ENCODE measurements around the gene USP2. TPM values are rescaled to one million over a fixed set of nuclear protein-coding genes. Genes with fewer than 3 reads are reported as not detected.

Gene USP2
- total RNA-seq, 1 experiment from 2014 or later = 14.4 TPM

GRCh38 chr11:119319136-119319699, 62.3 kb downstream of the USP2 start:
- ChIA-PET CTCF (interaction anchor here (2.1 to 2.5 kb wide), 3 partner anchors 21 to 62 kb away, joined by 4 to 14 read pairs (median 7); partner anchors contain the start of genes C1QTNF5 and USP2), POLR2A (interaction anchor here (0.7 kb wide), 1 partner anchor 26 kb away, joined by 3 read pairs; no protein-coding TSS in a partner anchor)
- Mint-ChIP-seq H3K27ac (ENCODE audit: unreplicated experiment) (no peak overlapping the region), H3K4me1 (ENCODE audit: low read depth, unreplicated experiment) (no peaks in the 10 kb centered on the region), H3K36me3 (ENCODE audit: insufficient read depth, unreplicated experiment) (peaks cover 5% of the 10 kb centered on the region), H3K4me3 (ENCODE audit: unreplicated experiment) (no peak overlapping the region), H3K9me3 (ENCODE audit: unreplicated experiment) (no peaks in the 10 kb centered on the region), H3K27me3 (ENCODE audit: insufficient read depth, unreplicated experiment) (peaks cover 4% of the 10 kb centered on the region)
- Histone ChIP-seq H3K36me3 (ENCODE audit: control insufficient read depth, insufficient read depth, low read length) (no peaks in the 10 kb centered on the region), H3K9me3 (no peaks in the 10 kb centered on the region), H3K27me3 (replicated peaks; ENCODE audit: control insufficient read depth, insufficient read depth, low read length) (peaks cover 7% of the 10 kb centered on the region), H3K4me1 (peaks cover 38% of the 10 kb centered on the region), H3K4me3 (ENCODE audit: low read depth, low read length) (no peak overlapping the region)
- intact Hi-C loops (cut with micrococcal nuclease; ENCODE audit: unreplicated experiment) = loop anchor here (10.0 kb wide), 1 partner anchor 114 kb away; the partner anchor contains the start of gene CBL
- DNase-seq = no peak
- TF ChIP-seq, protein P1, sequence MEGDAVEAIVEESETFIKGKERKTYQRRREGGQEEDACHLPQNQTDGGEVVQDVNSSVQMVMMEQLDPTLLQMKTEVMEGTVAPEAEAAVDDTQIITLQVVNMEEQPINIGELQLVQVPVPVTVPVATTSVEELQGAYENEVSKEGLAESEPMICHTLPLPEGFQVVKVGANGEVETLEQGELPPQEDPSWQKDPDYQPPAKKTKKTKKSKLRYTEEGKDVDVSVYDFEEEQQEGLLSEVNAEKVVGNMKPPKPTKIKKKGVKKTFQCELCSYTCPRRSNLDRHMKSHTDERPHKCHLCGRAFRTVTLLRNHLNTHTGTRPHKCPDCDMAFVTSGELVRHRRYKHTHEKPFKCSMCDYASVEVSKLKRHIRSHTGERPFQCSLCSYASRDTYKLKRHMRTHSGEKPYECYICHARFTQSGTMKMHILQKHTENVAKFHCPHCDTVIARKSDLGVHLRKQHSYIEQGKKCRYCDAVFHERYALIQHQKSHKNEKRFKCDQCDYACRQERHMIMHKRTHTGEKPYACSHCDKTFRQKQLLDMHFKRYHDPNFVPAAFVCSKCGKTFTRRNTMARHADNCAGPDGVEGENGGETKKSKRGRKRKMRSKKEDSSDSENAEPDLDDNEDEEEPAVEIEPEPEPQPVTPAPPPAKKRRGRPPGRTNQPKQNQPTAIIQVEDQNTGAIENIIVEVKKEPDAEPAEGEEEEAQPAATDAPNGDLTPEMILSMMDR (IDR thresholded peaks at IDR 0.05; ENCODE audit: insufficient read depth in 1 of 2, low read depth in 1 of 2, low read length in 1 of 2, severe bottlenecking in 1 of 2, unreplicated experiment in 1 of 2) = no peak
- BruUV-seq (replicated peaks) = no TSS peak

DNA sequence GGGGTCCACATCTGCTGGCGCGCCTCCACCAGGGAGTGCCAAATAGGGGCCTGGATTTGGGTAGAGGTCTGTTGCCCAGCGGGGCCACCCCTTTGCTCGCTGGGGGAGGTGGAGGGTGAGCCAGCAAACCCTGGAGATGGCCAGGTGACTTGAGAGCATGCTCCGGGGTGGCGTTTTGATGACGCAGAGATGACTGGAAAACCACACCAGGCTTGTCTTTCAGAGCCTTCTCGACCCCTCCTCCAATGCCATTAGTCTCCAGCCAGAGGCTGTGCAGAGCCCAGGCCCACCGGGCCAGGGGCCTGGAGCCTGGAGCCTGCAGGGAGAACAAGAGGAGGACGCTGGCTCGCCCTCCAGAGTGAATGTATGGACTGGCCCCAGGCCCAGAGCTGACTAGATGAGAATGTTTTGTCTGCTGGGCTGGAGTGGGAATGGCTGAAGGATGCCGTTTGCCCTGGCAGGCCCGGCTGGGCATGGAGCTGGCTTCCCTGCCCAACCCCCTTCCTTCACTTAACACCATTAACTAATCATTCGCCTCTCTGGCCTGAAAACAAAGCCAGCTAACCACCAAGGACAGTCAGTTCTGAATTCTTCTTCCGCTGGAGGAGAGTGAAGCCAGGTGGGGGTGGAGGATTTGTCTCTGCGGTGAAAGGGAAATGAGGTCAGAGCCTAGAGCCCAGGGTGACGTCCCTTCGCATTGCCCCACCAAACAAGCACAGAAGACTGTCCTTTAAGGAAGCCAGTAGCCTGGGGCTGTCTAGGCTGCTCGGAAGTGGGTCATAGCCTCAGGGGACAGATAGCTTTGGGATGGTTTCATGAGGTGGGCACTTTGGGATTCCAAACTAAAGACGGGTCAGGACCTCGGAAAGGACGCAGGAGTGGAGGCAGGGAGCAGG, 63.0 kb downstream of the USP2 start:
- peaks cover 38% of the 10 kb centered on the region for H3K4me1 ChIP-seq
- no peak overlapping the region for H3K4me3 ChIP-seq (ENCODE audit: low read depth, low read length)
- BruUV-seq (replicated peaks) = no TSS peak
- Mint-ChIP-seq H3K4me1 (ENCODE audit: low read depth, unreplicated experiment) (no peaks in the 10 kb centered on the region), H3K4me3 (ENCODE audit: unreplicated experiment) (no peak overlapping the region), H3K27me3 (ENCODE audit: insufficient read depth, unreplicated experiment) (peaks cover 5% of the 10 kb centered on the region), H3K36me3 (ENCODE audit: insufficient read depth, unreplicated experiment) (peaks cover 5% of the 10 kb centered on the region), H3K27ac (ENCODE audit: unreplicated experiment) (no peak overlapping the region), H3K9me3 (ENCODE audit: unreplicated experiment) (no peaks in the 10 kb centered on the region)
- POLR2A ChIA-PET = interaction anchor here (0.7 kb wide), 1 partner anchor 27 kb away, joined by 3 read pairs; no protein-coding TSS in a partner anchor
- peaks cover 7% of the 10 kb centered on the region for H3K27me3 ChIP-seq (replicated peaks; ENCODE audit: control insufficient read depth, insufficient read depth, low read length)
- no peaks in the 10 kb centered on the region for H3K9me3 ChIP-seq
- intact Hi-C loops (cut with micrococcal nuclease; ENCODE audit: unreplicated experiment) = loop anchor here (10.0 kb wide), 1 partner anchor 114 kb away; the partner anchor contains the start of gene CBL
- TF ChIP-seq, protein P1 (IDR thresholded peaks at IDR 0.05; ENCODE audit: insufficient read depth in 1 of 2, low read depth in 1 of 2, low read length in 1 of 2, severe bottlenecking in 1 of 2, unreplicated experiment in 1 of 2) = no peak
- CTCF ChIA-PET = interaction anchor here (1.5 to 2.5 kb wide), 4 partner anchors 19 to 62 kb away, joined by 4 to 14 read pairs (median 8); partner anchors contain the start of genes C1QTNF5 and USP2
- no peaks in the 10 kb centered on the region for H3K36me3 ChIP-seq (ENCODE audit: control insufficient read depth, insufficient read depth, low read length)
- peak; percentile 25 to 55 for DNase-seq

GRCh38 chr11:119317592-119318239, 63.8 kb downstream of the USP2 start:
- POLR2A ChIA-PET = interaction anchor here (0.5 to 1.0 kb wide), 3 partner anchors 21 to 211 kb away, joined by 3 to 5 read pairs (median 3); partner anchors contain the start of genes C2CD2L and CBL
- Mint-ChIP-seq H3K4me3 (ENCODE audit: unreplicated experiment) (peak overlapping the region; percentile 76), H3K27me3 (ENCODE audit: insufficient read depth, unreplicated experiment) (peaks cover 5% of the 10 kb centered on the region), H3K9me3 (ENCODE audit: unreplicated experiment) (no peaks in the 10 kb centered on the region), H3K36me3 (ENCODE audit: insufficient read depth, unreplicated experiment) (peaks cover 5% of the 10 kb centered on the region), H3K4me1 (ENCODE audit: low read depth, unreplicated experiment) (no peaks in the 10 kb centered on the region), H3K27ac (ENCODE audit: unreplicated experiment) (no peak overlapping the region)
- Histone ChIP-seq H3K4me3 (ENCODE audit: low read depth, low read length) (no peak overlapping the region), H3K9me3 (no peaks in the 10 kb centered on the region), H3K4me1 (peaks cover 38% of the 10 kb centered on the region), H3K36me3 (ENCODE audit: control insufficient read depth, insufficient read depth, low read length) (no peaks in the 10 kb centered on the region), H3K27me3 (replicated peaks; ENCODE audit: control insufficient read depth, insufficient read depth, low read length) (peaks cover 7% of the 10 kb centered on the region)
- intact Hi-C loops (cut with micrococcal nuclease; ENCODE audit: unreplicated experiment) = loop anchor here (10.0 kb wide), 1 partner anchor 113 kb away; the partner anchor contains the start of gene CBL
- BruUV-seq (replicated peaks) = no TSS peak
- TF ChIP-seq, protein P1 (IDR thresholded peaks at IDR 0.05; ENCODE audit: insufficient read depth in 1 of 2, low read depth in 1 of 2, low read length in 1 of 2, severe bottlenecking in 1 of 2, unreplicated experiment in 1 of 2) = no peak
- CTCF ChIA-PET = interaction anchor here (0.8 to 2.3 kb wide), 4 partner anchors 20 to 157 kb away, joined by 3 to 14 read pairs (median 6); partner anchors contain the start of gene C1QTNF5
- no peak for DNase-seq
